ENCODE measurements around the gene VWF.

DNA sequence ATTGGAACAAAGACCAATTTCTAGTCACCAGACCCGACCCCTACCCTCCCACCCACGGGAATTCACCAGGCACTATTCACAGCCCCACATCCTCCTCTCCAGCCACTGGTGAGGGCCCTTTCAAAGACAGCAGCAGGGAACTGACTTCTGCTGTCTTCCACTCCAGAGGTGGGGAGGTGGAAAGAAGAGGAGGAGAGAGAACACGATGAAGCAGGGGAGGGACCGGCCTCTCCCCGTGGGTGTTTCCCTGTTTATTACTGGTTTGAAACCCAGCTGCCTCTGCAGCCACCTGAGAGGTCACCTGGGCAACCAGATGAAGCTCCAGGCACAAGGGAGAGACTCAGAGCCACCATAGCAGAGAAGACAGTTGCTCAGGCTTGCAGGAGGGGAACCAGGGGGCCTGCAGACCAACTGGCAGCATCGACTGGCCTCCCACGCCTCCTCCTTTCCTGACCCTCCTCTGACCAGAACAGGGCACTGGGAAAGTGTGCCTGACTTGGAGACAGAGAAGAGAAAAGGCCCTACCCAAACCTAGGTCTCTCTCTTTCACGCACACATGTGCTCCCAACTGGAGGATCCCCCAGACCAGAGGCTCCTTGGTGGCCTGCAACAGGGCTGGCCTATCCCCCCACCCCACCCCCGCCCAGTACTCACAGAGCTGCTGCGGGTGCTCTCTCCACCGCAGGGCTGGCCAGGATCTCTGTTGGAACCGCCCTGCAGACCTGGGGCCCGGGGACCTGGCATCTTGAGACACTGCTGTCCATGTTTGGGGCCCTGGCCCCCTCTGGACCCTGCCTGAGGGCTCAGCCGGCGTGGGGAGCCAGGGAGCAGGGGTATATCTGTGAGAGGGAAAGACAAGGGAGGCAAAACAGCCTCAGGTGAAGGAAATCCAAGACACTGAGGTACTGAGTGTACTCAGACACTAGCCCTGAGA is 202.2 kb downstream of the VWF start:
- TF ChIP-seq CEBPB (IDR thresholded peaks at IDR 0.05; ENCODE audit: low read depth, low read length) = no peak
- no peak for TF ChIP-seq CTCF (conservative IDR thresholded peaks at IDR 0.05; ENCODE audit: low read depth, low read length)
- TF ChIP-seq RAD21 (IDR thresholded peaks at IDR 0.05; ENCODE audit: low read length) = no peak
- no peak for TF ChIP-seq POLR2A (IDR thresholded peaks at IDR 0.05; ENCODE audit: low read depth, low read length)
- no peak for TF ChIP-seq SMC3 (IDR thresholded peaks at IDR 0.05; ENCODE audit: low read depth, low read length)
- TF ChIP-seq BHLHE40 (IDR thresholded peaks at IDR 0.05; ENCODE audit: low read depth, low read length) = no peak
- no peak for TF ChIP-seq RCOR1 (IDR thresholded peaks at IDR 0.05; ENCODE audit: insufficient replicate concordance, low read length)
- TF ChIP-seq FOS (IDR thresholded peaks at IDR 0.05; ENCODE audit: low read depth, low read length) = no peak
- TF ChIP-seq MAZ (IDR thresholded peaks at IDR 0.05; ENCODE audit: borderline replicate concordance, low read depth, low read length) = no peak
- no peak for TF ChIP-seq RFX5 (IDR thresholded peaks at IDR 0.05; ENCODE audit: low read depth, low read length)
- TF ChIP-seq, protein P1, sequence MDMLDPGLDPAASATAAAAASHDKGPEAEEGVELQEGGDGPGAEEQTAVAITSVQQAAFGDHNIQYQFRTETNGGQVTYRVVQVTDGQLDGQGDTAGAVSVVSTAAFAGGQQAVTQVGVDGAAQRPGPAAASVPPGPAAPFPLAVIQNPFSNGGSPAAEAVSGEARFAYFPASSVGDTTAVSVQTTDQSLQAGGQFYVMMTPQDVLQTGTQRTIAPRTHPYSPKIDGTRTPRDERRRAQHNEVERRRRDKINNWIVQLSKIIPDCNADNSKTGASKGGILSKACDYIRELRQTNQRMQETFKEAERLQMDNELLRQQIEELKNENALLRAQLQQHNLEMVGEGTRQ (IDR thresholded peaks at IDR 0.05; ENCODE audit: low read depth, low read length) = no peak
- TF ChIP-seq NFE2L2 (IDR thresholded peaks at IDR 0.05; ENCODE audit: low read depth, low read length) = no peak
- no peak for TF ChIP-seq MAFK (IDR thresholded peaks at IDR 0.05; ENCODE audit: low read depth, low read length)

Data from IMR-90 (cell line).